ENCODE measurements around the gene HLTF.
"Not testable (repeated sequence)": the region's sequence is repeated elsewhere in the genome, so short reads cannot be mapped to it uniquely, and the experiment has no call there.

The HLTF gene, protein sequence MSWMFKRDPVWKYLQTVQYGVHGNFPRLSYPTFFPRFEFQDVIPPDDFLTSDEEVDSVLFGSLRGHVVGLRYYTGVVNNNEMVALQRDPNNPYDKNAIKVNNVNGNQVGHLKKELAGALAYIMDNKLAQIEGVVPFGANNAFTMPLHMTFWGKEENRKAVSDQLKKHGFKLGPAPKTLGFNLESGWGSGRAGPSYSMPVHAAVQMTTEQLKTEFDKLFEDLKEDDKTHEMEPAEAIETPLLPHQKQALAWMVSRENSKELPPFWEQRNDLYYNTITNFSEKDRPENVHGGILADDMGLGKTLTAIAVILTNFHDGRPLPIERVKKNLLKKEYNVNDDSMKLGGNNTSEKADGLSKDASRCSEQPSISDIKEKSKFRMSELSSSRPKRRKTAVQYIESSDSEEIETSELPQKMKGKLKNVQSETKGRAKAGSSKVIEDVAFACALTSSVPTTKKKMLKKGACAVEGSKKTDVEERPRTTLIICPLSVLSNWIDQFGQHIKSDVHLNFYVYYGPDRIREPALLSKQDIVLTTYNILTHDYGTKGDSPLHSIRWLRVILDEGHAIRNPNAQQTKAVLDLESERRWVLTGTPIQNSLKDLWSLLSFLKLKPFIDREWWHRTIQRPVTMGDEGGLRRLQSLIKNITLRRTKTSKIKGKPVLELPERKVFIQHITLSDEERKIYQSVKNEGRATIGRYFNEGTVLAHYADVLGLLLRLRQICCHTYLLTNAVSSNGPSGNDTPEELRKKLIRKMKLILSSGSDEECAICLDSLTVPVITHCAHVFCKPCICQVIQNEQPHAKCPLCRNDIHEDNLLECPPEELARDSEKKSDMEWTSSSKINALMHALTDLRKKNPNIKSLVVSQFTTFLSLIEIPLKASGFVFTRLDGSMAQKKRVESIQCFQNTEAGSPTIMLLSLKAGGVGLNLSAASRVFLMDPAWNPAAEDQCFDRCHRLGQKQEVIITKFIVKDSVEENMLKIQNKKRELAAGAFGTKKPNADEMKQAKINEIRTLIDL

GRCh38 chr3:149086232-149086988, at the start of gene HLTF:
Gene HLTF, minus strand, starts transcription at chr3:149086533. Its CDS starts 197 bp downstream, at chr3:149086336.
- peak; percentile 99 for DNase-seq

GRCh38 chr3:149134575-149134974, 48.2 kb upstream of the HLTF start:
- no peak for DNase-seq

GRCh38 chr3:149131589-149131988, 45.3 kb upstream of the HLTF start:
- no peak for DNase-seq

GRCh38 chr3:149129326-149130205, 43.2 kb upstream of the HLTF start, which contains the start of gene HPS3:
Gene HPS3, plus strand, starts transcription at chr3:149129638. Its CDS starts 86 bp downstream, at chr3:149129724.
- DNase-seq, result peak; percentile 92

GRCh38 chr3:149128821-149129220, 42.5 kb upstream of the HLTF start:
- DNase-seq, result no peak

- no peak for DNase-seq
Measured at GRCh38 chr3:149122721-149123578, 36.6 kb upstream of the HLTF start.

DNA sequence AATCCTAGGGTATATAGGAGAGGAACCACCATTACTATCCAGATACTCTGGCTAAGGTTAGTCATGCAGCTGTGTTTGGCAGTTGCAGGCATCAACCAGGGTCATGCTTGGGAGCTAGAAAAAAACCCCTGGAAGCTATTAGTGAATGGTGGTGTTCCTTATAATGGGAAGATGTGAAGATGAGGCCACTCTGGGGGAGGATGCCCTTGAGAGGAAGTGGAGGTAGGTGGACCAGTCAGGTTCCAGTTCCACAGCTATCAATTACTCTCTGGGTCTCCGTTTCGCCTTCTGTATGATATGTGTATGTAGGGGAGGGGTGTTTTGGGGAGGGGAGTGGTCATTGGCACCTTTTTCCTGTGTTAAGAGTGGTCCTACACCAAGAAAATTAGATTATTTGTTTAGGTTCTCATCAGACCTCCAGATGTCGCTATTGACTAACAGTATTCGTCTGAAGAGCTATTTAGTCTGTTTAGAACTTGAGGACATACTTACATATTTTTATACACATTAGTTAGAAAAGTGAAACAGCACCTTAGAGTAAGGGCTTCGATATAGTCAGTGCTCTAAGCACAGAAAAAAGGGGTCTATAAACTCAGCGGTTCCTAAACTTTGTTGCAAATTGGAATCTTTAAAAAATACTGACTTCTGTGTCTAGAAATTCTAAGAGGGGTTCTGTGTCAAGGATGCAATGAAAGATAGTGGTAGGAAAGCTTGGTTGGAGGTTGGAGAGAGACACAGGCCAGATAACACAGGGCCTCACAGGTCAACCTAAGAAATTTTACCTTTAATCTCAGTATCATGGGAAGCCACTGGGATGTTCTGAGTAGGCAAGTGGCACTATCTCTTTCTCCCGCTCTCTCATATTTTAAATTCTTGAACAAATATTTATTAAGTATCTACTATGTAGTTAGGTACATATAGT, 34.0 kb upstream of the HLTF start:
- DNase-seq, result peak; percentile 67

GRCh38 chr3:149119466-149119865, 33.1 kb upstream of the HLTF start:
- no peak for DNase-seq

GRCh38 chr3:149118724-149119123, 32.4 kb upstream of the HLTF start:
- no peak for DNase-seq

GRCh38 chr3:149115114-149115513, 28.8 kb upstream of the HLTF start:
- DNase-seq, result no peak

DNA sequence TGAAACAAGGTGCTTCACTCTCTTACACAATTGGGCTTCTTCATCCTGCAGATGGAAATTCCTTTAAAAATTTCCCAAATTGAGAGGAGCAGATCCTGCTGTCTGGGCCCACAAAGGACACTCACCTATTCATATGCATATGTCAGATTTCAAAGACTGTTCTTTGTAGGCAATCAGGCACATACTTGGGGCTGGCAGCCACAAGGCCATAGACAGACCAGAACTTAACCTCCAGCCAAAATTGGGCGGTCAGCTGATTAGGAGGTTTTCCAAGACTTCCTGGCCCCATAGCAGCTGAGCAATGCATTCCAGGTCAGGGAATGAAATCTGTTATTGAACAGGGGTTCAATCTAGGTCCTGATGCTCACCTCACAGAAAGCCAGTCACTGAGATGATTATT, 28.1 kb upstream of the HLTF start:
- DNase-seq, result no peak

DNA sequence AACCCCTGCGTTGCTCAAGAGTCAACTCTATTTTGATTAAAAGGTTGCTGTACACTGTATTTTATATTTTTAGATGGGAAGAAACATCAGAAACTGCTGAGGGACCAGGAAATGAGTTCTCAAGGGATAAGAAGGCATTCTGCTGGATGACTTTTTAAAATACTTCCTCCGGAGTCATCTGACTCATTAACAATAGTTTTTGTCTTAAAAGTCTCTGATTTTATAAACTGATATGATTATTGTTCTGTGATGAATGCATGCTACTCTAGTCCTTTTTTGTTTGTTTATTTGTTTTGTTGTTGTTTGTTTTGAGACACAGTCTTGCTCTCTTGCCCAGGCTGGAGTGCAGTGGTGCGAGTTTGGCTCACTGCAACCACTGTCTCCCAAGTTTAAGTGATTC, 18.2 kb upstream of the HLTF start:
- no peak for DNase-seq

- DNase-seq, result no peak
Measured at GRCh38 chr3:149101641-149102040, 15.3 kb upstream of the HLTF start.

DNA sequence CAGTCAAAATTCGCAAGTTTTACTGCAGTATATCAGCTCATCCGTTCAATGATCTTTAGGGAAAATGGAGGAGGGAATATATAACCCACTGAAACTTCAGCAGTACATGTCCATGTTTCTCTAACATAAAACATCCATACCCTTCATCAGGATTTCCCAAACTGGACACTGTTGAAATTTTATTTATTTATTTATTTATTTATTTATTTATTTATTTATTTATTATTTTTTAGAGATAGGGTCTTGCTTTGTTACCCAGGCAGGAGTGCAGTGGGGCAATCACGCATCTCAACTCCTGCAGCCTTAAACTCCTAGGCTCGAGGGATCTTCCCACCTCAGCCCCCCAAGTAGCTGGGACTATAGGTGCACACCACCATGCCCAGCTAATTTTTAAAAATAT, 14.8 kb upstream of the HLTF start:
- no peak for DNase-seq

- DNase-seq, result not testable (repeated sequence)
Measured at GRCh38 chr3:149097987-149098386, 11.7 kb upstream of the HLTF start.

GRCh38 chr3:149095487-149095886, 9.2 kb upstream of the HLTF start:
- no peak for DNase-seq

DNA sequence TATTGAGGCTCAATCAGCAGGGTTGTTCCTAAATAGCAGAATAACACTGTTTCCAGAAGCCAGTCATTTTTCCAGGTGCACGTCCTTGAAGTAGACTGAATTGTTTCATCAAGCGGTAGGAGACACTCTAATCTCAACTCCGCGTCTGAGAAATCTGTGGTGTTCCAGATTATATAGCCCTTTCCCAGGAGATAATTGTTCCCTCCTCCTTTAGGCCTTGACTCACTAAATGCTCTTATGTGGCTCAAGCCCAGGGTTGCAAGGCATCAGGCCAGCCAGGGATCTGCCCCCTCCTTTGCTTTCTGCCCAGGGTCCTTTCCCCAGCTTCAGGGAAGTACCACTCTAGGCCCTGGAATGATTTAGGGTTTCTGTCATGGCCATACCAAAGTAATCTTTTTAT, 5.7 kb upstream of the HLTF start:
- no peak for DNase-seq

DNA sequence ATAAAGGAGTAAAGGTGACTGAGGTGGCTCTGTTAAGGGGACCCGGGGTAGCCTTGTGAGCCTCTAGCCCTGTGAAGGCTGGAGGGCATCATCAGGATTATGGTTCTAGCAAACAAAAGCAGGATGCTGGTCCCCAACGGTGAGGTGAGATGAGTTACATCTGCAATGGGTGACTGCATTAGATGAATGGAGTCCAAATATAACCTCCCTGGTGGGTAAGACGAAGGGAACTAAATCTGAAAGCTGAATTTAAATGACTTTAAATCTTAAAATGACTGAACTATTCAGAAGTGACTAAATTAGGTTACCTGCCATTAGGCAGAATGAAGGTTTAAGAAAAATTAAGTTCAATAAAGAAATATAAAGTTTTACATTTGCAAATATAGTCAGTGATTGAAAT, 4.6 kb upstream of the HLTF start:
- DNase-seq, result no peak

DNA sequence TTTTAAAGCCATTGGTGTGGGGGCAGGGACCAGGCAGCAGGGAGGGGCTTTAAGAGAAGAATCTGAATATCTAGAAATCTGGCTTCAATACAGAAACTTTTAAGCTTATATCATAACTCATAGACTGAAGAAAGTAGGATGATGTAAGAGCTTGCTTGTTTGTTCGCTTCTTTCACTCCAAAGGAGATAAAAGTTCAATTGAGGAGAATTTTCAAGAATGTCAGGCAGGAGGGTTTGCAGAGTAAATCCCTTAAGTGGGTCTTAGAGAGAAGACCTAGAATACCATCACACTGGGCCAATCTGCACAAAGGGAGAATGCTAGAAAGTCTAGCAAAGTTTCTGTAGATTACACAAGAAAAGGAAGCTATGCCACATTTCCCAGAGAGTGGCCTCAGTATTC, 4.1 kb upstream of the HLTF start:
- DNase-seq, result no peak

GRCh38 chr3:149089395-149089794, 3.1 kb upstream of the HLTF start:
- no peak for DNase-seq

All from NCI-H1436 (cell line).